Measurements from ENCODE around the gene SKIDA1. TPM values are rescaled to one million over a fixed set of nuclear protein-coding genes. Genes with fewer than 3 reads are reported as not detected.

SKIDA1 gene
- total RNA-seq, 2 donors from 2014 or later = 6.4 to 12.0 TPM

GRCh38 chr10:21511095-21511570, 14.3 kb downstream of the SKIDA1 start:
- H3K4me3 ChIP-seq (ENCODE audit: low read length) = peak overlapping the region; percentile 92
- H3K9me3 Mint-ChIP-seq = no peaks in the 10 kb centered on the region
- H3K27me3 Mint-ChIP-seq (ENCODE audit: insufficient read depth) = peaks cover 3% of the 10 kb centered on the region
- H3K4me3 Mint-ChIP-seq = peak overlapping the region; percentile 82
- no peaks in the 10 kb centered on the region for H3K36me3 ChIP-seq (ENCODE audit: control insufficient read depth, insufficient read depth, low read length)
- H3K36me3 Mint-ChIP-seq (ENCODE audit: low read depth) = no peaks in the 10 kb centered on the region
- 10% methylated on average over 2 of the region's 2 CpGs; no CpG with 5 or more reads in 1 of the 2 experiments for WGBS, 2 experiments (ENCODE audit: insufficient coverage in 1 of 2, insufficient read length in 1 of 2)
- no peak for TF ChIP-seq CTCF (conservative IDR thresholded peaks at IDR 0.05)
- H3K9me3 ChIP-seq (ENCODE audit: control insufficient read depth, low read length) = no peaks in the 10 kb centered on the region
- peak overlapping the region; percentile 96 for H3K27ac ChIP-seq (ENCODE audit: low read depth, low read length)
- peak overlapping the region; percentile 88 for H3K9ac ChIP-seq (ENCODE audit: extremely low read depth, low read length, poor library complexity, severe bottlenecking)
- H3K4me1 ChIP-seq (ENCODE audit: control insufficient read depth, insufficient read depth, low read length) = peaks cover 6% of the 10 kb centered on the region
- H3K27ac Mint-ChIP-seq = peak overlapping the region; percentile 93
- H3K27me3 ChIP-seq (ENCODE audit: control insufficient read depth, insufficient read depth, low read length, poor library complexity, severe bottlenecking) = no peaks in the 10 kb centered on the region
- H3K4me1 Mint-ChIP-seq = peaks cover 76% of the 10 kb centered on the region
- DNase-seq = no peak

GRCh38 chr10:21510241-21511094, 15.0 kb downstream of the SKIDA1 start:
- Mint-ChIP-seq H3K27ac (peak overlapping the region; percentile 93), H3K36me3 (ENCODE audit: low read depth) (no peaks in the 10 kb centered on the region), H3K9me3 (no peaks in the 10 kb centered on the region), H3K27me3 (ENCODE audit: insufficient read depth) (peaks cover 3% of the 10 kb centered on the region), H3K4me1 (peaks cover 77% of the 10 kb centered on the region), H3K4me3 (peak overlapping the region; percentile 82)
- 0% methylated on average over 39 of the region's 39 CpGs; no CpG with 5 or more reads in 1 of the 2 experiments for whole genome bisulfite sequencing, 2 experiments (ENCODE audit: insufficient coverage in 1 of 2, insufficient read length in 1 of 2)
- H3K27me3 ChIP-seq (ENCODE audit: control insufficient read depth, insufficient read depth, low read length, poor library complexity, severe bottlenecking) = no peaks in the 10 kb centered on the region
- DNase-seq = peak; percentile 86
- H3K9ac ChIP-seq (ENCODE audit: extremely low read depth, low read length, poor library complexity, severe bottlenecking) = peak overlapping the region; percentile 88
- H3K36me3 ChIP-seq (ENCODE audit: control insufficient read depth, insufficient read depth, low read length) = no peaks in the 10 kb centered on the region
- TF ChIP-seq CTCF (conservative IDR thresholded peaks at IDR 0.05) = no peak
- H3K9me3 ChIP-seq (ENCODE audit: control insufficient read depth, low read length) = no peaks in the 10 kb centered on the region
- peaks cover 10% of the 10 kb centered on the region for H3K4me1 ChIP-seq (ENCODE audit: control insufficient read depth, insufficient read depth, low read length)
- H3K4me3 ChIP-seq (ENCODE audit: low read length) = peak overlapping the region; percentile 92
- peak overlapping the region; percentile 96 for H3K27ac ChIP-seq (ENCODE audit: low read depth, low read length)

- Histone ChIP-seq H3K9me3 (ENCODE audit: control insufficient read depth, low read length) (no peaks in the 10 kb centered on the region), H3K27me3 (ENCODE audit: control insufficient read depth, insufficient read depth, low read length, poor library complexity, severe bottlenecking) (no peaks in the 10 kb centered on the region), H3K4me1 (ENCODE audit: control insufficient read depth, insufficient read depth, low read length) (peaks cover 11% of the 10 kb centered on the region), H3K27ac (ENCODE audit: low read depth, low read length) (peak overlapping the region; percentile 96), H3K9ac (ENCODE audit: extremely low read depth, low read length, poor library complexity, severe bottlenecking) (peak overlapping the region; percentile 88), H3K36me3 (ENCODE audit: control insufficient read depth, insufficient read depth, low read length) (no peaks in the 10 kb centered on the region), H3K4me3 (ENCODE audit: low read length) (peak overlapping the region; percentile 92)
- H3K9me3 Mint-ChIP-seq = no peaks in the 10 kb centered on the region
- WGBS, 2 experiments (ENCODE audit: insufficient coverage in 1 of 2, insufficient read length in 1 of 2) = 7 to 13% methylated on average over 17 to 58 of the region's 58 CpGs
- peak; percentile 85 for DNase-seq
- no peak for TF ChIP-seq CTCF (conservative IDR thresholded peaks at IDR 0.05)
- peaks cover 3% of the 10 kb centered on the region for H3K27me3 Mint-ChIP-seq (ENCODE audit: insufficient read depth)
- H3K4me1 Mint-ChIP-seq = peaks cover 75% of the 10 kb centered on the region
- peak overlapping the region; percentile 82 for H3K4me3 Mint-ChIP-seq
- H3K27ac Mint-ChIP-seq = peak overlapping the region; percentile 97
- H3K36me3 Mint-ChIP-seq (ENCODE audit: low read depth) = no peaks in the 10 kb centered on the region
Measured at GRCh38 chr10:21509341-21510240, 15.9 kb downstream of the SKIDA1 start.
